Esophagus muscularis mucosa (tissue), 4 donors: ENCODE results near the gene DNAH14. TPM values are rescaled to one million over a fixed set of nuclear protein-coding genes. Genes with fewer than 3 reads are reported as not detected.

Source experiments
- DNase-seq: peaks from one replicate; pipeline ENCODE4 v3.0.0-alpha.2; 2017; ENCODE audit errors: extremely low spot score
- H3K27ac ChIP-seq, 4 donors: fragments of 200-600 bp; sonication (generic); replicated peaks in 1 of 4; 1 replicate in 3 of 4; 2 replicates in 1 of 4; pipeline ENCODE4 v1.5.1; 2016 to 2019; ENCODE audit warnings: mild to moderate bottlenecking in 1 of 4
- H3K27me3 ChIP-seq, 4 donors: fragments of 200-600 bp; sonication (generic); one replicate each; pipeline versions ENCODE4 v1.5.1 to v1.6.0; 2016 to 2019
- H3K36me3 ChIP-seq, 4 donors: fragments of 200-600 bp; sonication (generic); one replicate each; pipeline ENCODE4 v1.5.1; 2016 to 2019
- H3K4me1 ChIP-seq, 4 donors: fragments of 200-600 bp; sonication (generic); one replicate each; pipeline ENCODE4 v1.5.1; 2016 to 2019
- H3K4me3 ChIP-seq, 4 donors: fragments of 200-600 bp; sonication (generic); 1 replicate in 2 of 4; 2 replicates in 2 of 4; pipeline ENCODE4 v1.5.1; 2016 to 2019; ENCODE audit warnings: mild to moderate bottlenecking in 4 of 4, moderate library complexity in 1 of 4
- H3K9me3 ChIP-seq, 4 donors: fragments of 200-600 bp; sonication (generic); 1 replicate in 3 of 4; 2 replicates in 1 of 4; pipeline ENCODE4 v1.5.1; 2016 to 2019
- EP300 ChIP-seq: sonication (generic); formaldehyde crosslinking; IDR thresholded peaks from one replicate; pipeline ENCODE4 v1.6.1; 2017; ENCODE audit warnings: antibody characterized with exemption
- POLR2A ChIP-seq: fragments of 450-650 bp; IDR thresholded peaks from one replicate; pipeline ENCODE4 v1.6.1; 2017; ENCODE audit warnings: antibody characterized with exemption, moderate library complexity, mild to moderate bottlenecking, low read depth
- POLR2AphosphoS5 ChIP-seq, 2 donors: sonication (generic); formaldehyde crosslinking; IDR thresholded peaks; one replicate each; pipeline ENCODE4 v1.6.1; 2017; ENCODE audit warnings: antibody characterized with exemption in 2 of 2
- WGBS: methylation state at CpG from one replicate; pipeline ENCODE4 v1.1.5; 2018; 5-methylcytosine and 5-hydroxymethylcytosine counted together
- intact Hi-C: fragments of 100-400 bp; cut with DNase I; formaldehyde crosslinking; loops from one replicate; pipeline ENCODE4 v1.15.1; 2023
- total RNA-seq, 4 donors: library from RNA; depleted of rRNA; stranded (reverse); fragments of >200 nt; gene quantifications; one replicate each; pipeline versions ENCODE4 v1.1.0 to v1.2.1, GENCODE V29; 2016
- TF ChIP-seq, protein P1 (sequence below), 3 experiments: fragments of 200-600 bp in 2 of 3; fragments of 450-650 bp in 1 of 3; sonication (generic) in 2 of 3; IDR thresholded peaks; one replicate each; pipeline ENCODE4 v1.5.1; 2017 to 2019; ENCODE audit warnings: antibody characterized with exemption in 3 of 3, mild to moderate bottlenecking in 2 of 3, moderate library complexity in 1 of 3

DNAH14 gene
- total RNA-seq, 4 donors from 2014 or later = 8.9 to 16.6 (median 15.6) TPM

DNA sequence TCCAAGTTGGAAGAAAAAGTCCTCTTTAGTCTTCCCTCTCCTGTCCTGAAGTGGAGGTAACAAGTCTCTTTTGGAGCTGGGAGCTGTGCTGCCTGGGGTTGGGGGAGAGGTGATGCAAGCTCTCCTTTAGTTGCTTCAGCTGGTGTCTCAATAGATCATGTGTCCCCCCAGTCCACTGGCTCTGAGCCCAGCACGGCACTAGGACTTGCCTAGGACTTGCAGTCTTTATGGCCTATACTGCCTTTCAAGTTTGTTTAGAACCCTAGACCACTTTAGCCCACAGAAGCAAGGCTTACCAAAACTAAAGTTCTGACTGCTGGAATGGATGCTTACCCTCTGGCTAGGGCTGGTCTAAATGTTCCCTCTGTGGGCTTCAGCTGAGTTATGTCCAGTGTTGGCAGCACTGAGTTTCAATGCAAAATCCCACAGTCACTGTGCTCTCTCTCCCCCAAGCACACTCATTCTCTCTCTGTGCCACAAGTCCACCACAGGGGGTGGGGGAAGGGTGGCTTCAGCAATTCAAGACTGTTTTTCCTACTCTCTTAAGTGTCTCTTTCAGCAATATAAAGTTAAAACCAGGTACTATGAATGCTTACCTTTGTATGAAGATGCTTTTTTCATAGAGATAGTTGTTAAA lies 185.0 kb downstream of the DNAH14 start:
- Histone ChIP-seq H3K27me3 (no peaks in the 10 kb centered on the region), H3K27ac (no peak overlapping the region), H3K4me1 (no peaks in the 10 kb centered on the region), H3K36me3 (no peaks in the 10 kb centered on the region), H3K9me3 (no peaks in the 10 kb centered on the region), H3K4me3 (no peak overlapping the region)
- WGBS = 82% methylated on average over 1 of the region's 1 CpG
- TF ChIP-seq, protein P1, sequence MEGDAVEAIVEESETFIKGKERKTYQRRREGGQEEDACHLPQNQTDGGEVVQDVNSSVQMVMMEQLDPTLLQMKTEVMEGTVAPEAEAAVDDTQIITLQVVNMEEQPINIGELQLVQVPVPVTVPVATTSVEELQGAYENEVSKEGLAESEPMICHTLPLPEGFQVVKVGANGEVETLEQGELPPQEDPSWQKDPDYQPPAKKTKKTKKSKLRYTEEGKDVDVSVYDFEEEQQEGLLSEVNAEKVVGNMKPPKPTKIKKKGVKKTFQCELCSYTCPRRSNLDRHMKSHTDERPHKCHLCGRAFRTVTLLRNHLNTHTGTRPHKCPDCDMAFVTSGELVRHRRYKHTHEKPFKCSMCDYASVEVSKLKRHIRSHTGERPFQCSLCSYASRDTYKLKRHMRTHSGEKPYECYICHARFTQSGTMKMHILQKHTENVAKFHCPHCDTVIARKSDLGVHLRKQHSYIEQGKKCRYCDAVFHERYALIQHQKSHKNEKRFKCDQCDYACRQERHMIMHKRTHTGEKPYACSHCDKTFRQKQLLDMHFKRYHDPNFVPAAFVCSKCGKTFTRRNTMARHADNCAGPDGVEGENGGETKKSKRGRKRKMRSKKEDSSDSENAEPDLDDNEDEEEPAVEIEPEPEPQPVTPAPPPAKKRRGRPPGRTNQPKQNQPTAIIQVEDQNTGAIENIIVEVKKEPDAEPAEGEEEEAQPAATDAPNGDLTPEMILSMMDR (IDR thresholded peaks at IDR 0.05) = no peak
- no peak for TF ChIP-seq EP300
- no peak for TF ChIP-seq POLR2A
- TF ChIP-seq POLR2AphosphoS5 (IDR thresholded peaks at IDR 0.05) = no peak
- intact Hi-C loops = no loop called here
- DNase-seq = no peak

DNA sequence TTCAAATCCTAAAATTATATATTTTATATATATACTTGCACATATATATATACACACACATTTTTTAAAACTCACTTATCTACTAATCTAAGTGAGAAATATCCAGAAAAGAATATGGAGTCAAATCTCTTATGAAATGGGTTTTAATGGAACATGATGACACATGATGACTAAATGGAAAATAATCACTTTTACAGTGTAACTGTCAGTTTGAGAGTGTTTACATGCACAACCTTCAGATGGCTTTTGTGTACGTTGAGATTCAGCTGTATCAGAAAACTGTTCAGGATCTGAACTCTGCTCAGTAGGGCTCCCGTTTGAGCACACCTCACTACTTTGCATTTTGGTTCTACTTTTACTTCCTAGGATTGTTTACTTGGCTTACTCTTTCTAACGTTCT lies 189.8 kb downstream of the DNAH14 start:
- WGBS = 41% methylated on average over 3 of the region's 3 CpGs
- intact Hi-C loops = no loop called here
- H3K36me3 ChIP-seq = no peaks in the 10 kb centered on the region
- TF ChIP-seq POLR2A (no peak), POLR2AphosphoS5 (IDR thresholded peaks at IDR 0.05) (no peak), EP300 (no peak)
- TF ChIP-seq, protein P1 (IDR thresholded peaks at IDR 0.05) = no peak
- H3K27me3 ChIP-seq = no peaks in the 10 kb centered on the region
- H3K4me1 ChIP-seq = no peaks in the 10 kb centered on the region
- no peak overlapping the region for H3K4me3 ChIP-seq
- DNase-seq = no peak
- no peak overlapping the region for H3K27ac ChIP-seq
- H3K9me3 ChIP-seq = no peaks in the 10 kb centered on the region

DNA sequence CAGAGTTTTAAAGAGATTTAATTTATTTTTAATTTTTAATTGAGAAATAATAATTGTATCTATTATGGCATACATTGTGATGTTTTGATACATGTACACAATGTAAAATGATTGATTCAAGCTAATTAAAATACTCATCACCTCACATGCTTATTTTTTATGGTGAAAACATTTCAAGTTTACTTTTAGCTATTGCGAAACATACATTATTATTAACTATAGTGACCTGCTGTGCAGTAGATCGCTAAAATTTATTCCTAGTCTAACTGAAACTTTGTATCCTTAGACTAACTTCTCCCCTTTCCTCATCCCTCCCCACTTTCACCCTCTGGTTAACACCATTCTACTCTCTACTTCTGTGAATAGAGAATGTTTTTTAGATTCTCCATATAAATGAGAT lies 191.6 kb downstream of the DNAH14 start:
- no peak for DNase-seq
- H3K4me1 ChIP-seq = no peaks in the 10 kb centered on the region
- 94% methylated on average over 2 of the region's 2 CpGs for WGBS
- H3K9me3 ChIP-seq = no peaks in the 10 kb centered on the region
- H3K27me3 ChIP-seq = no peaks in the 10 kb centered on the region
- peaks cover 0 to 2% (median 0%) of the 10 kb centered on the region in 4 donors for H3K36me3 ChIP-seq
- no peak overlapping the region for H3K4me3 ChIP-seq
- H3K27ac ChIP-seq = no peak overlapping the region
- intact Hi-C loops = no loop called here
- TF ChIP-seq POLR2A (no peak), POLR2AphosphoS5 (IDR thresholded peaks at IDR 0.05) (no peak), EP300 (no peak)
- TF ChIP-seq, protein P1 (IDR thresholded peaks at IDR 0.05) = no peak

DNA sequence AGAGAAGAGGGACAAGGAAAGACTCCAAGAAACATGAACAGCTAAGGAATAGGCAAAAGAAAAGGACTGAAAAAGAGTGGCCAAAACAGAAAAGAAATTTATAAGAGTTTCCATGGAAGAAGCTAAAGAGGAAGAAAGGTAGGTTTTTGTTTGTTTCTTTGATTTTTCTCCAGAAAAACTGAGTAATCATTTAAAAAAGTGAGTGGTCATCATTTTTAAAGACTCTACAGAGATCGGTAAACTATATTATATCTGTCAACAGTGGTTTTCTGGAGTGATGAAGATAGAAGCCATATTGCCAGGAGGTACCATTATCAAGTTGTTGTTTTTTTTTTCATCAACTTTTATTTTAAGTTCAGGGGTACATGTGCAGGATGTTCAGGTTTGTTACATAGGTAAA lies 202.4 kb downstream of the DNAH14 start:
- no peak overlapping the region for H3K4me3 ChIP-seq
- intact Hi-C loops = no loop called here
- no peak for DNase-seq
- WGBS = 92% methylated on average over 1 of the region's 1 CpG
- H3K4me1 ChIP-seq = no peaks in the 10 kb centered on the region
- no peaks in the 10 kb centered on the region for H3K36me3 ChIP-seq
- TF ChIP-seq, protein P1 (IDR thresholded peaks at IDR 0.05) = no peak
- TF ChIP-seq POLR2AphosphoS5 (IDR thresholded peaks at IDR 0.05) = no peak
- TF ChIP-seq POLR2A = no peak
- no peak for TF ChIP-seq EP300
- peaks cover 0 to 19% (median 10%) of the 10 kb centered on the region in 4 donors for H3K9me3 ChIP-seq
- H3K27ac ChIP-seq = no peak overlapping the region
- H3K27me3 ChIP-seq = no peaks in the 10 kb centered on the region

DNA sequence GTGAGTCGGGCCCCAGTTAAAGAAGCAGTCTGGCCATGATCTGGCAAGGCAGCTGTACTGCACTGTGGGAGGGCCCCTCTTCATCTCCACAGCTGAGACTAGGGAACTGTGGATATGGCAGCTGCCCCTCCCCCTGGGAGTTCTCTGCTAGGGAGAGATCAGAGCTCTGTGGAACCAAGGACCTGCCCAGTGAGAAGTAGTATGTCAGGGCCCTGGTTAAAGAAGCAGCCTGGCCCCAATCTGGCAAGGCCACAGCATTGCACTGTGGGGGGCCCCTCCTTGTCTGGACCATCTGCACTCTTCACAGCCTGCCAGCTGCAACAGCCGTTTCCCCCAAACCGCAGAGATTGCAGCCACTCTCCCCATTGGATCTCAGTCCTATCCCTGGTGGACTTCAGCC lies 208.5 kb downstream of the DNAH14 start:
- TF ChIP-seq, protein P1 (IDR thresholded peaks at IDR 0.05) = no peak
- no peak for TF ChIP-seq POLR2A
- intact Hi-C loops = no loop called here
- H3K36me3 ChIP-seq = no peaks in the 10 kb centered on the region
- no peak overlapping the region for H3K27ac ChIP-seq
- 75% methylated on average over 3 of the region's 3 CpGs for WGBS
- H3K27me3 ChIP-seq = no peaks in the 10 kb centered on the region
- peaks cover 0 to 16% (median 10%) of the 10 kb centered on the region in 4 donors for H3K9me3 ChIP-seq
- no peak for DNase-seq
- H3K4me1 ChIP-seq = no peaks in the 10 kb centered on the region
- no peak overlapping the region for H3K4me3 ChIP-seq
